K562 (cell line): Measurements from ENCODE around the gene ELMOD1. TPM values are rescaled to one million over a fixed set of nuclear protein-coding genes. Genes with fewer than 3 reads are reported as not detected.

ENCODE experiments used
- ATAC-seq: fragments of 200-7000 bp; cut with Tn5 transposase; 3 replicates; pipeline ENCODE4 v1.9.1; 2020; ENCODE audit warnings: moderate library complexity
- BruUV-seq: library from RNA; stranded (reverse); fragments of 400-500 nt; replicated peaks from 2 replicates; lab custom pipeline; 2021; lab: Mats Ljungman, UMichigan
- CTCF ChIA-PET: fragments of 300-600 bp; formaldehyde crosslinking; extraction: SDS; loops from one replicate; lab custom pipeline; 2021; ENCODE audit warnings: low intra/inter-chr PET ratio; lab: Yijun Ruan, JAX
- POLR2A ChIA-PET: fragments of 300-600, 350-650 bp; sonication (Branson Sonifier 250); formaldehyde crosslinking; extraction: SDS; loops from one replicate; lab custom pipeline; 2021; ENCODE audit warnings: antibody characterized with exemption, inconsistent platforms; lab: Yijun Ruan, JAX
- DNase-seq, 4 experiments: peaks; one replicate each; pipeline versions ENCODE4 v3.0.0 to v3.0.0-alpha.2; 2011 to 2018; ENCODE audit warnings: low spot score in 3 of 4, mixed read lengths in 3 of 4; ENCODE audit errors: extremely low read depth in 1 of 4
- FAIRE-seq: peaks from 2 replicates; lab custom pipeline; 2011; peaks lifted over from hg19 to GRCh38; lab: Jason Lieb, UNC
- H2AFZ ChIP-seq: 2 replicates; pipeline ENCODE4 v1.6.0; 2011; ENCODE audit warnings: low read depth, low read length, control low read depth, inconsistent platforms
- H3K27ac ChIP-seq: fragments of 200-600 bp; 3 replicates; pipeline ENCODE4 v1.8.0; 2011; ENCODE audit warnings: low read depth, mild to moderate bottlenecking, control low read depth, inconsistent platforms, low read length, moderate library complexity, mixed read lengths; ENCODE audit errors: extremely low read depth
- H3K27me3 ChIP-seq, 2 experiments: fragments of 300-600 bp in 1 of 2; 2 replicates in 1 of 2; 3 replicates in 1 of 2; pipeline versions ENCODE4 v1.6.0 to v1.8.0; 2011; ENCODE audit warnings: inconsistent platforms in 2 of 2, low read length in 2 of 2, mild to moderate bottlenecking in 1 of 2, mixed read lengths in 1 of 2, moderate library complexity in 1 of 2; ENCODE audit not compliant: control insufficient read depth in 2 of 2, insufficient read depth in 2 of 2
- H3K36me3 ChIP-seq: fragments of 300-600 bp; 3 replicates; pipeline ENCODE4 v1.8.0; 2011; ENCODE audit warnings: mild to moderate bottlenecking, low read length, inconsistent platforms; ENCODE audit not compliant: control insufficient read depth, insufficient read depth
- H3K4me1 ChIP-seq, 2 experiments: fragments of 200-600 bp in 1 of 2; replicated peaks in 1 of 2; 2 replicates in 1 of 2; 3 replicates in 1 of 2; pipeline versions ENCODE4 v1.5.1 to v1.8.0; 2011; ENCODE audit warnings: inconsistent platforms in 2 of 2, low read length in 2 of 2, mild to moderate bottlenecking in 1 of 2, mixed read lengths in 1 of 2, moderate library complexity in 1 of 2; ENCODE audit not compliant: control insufficient read depth in 2 of 2, insufficient read depth in 2 of 2
- H3K4me2 ChIP-seq: 2 replicates; pipeline ENCODE4 v1.6.1; 2011; ENCODE audit warnings: low read length, control low read depth, inconsistent platforms, mixed read lengths; ENCODE audit not compliant: insufficient read depth
- H3K4me3 ChIP-seq: fragments of 200-600 bp; sonication (generic), shearing (Covaris generic); 2 replicates; pipeline ENCODE4 v1.5.1; 2016; ENCODE audit warnings: control low read depth, inconsistent platforms
- H3K79me2 ChIP-seq: fragments of 200-600 bp; 3 replicates; pipeline ENCODE4 v1.8.0; 2011; ENCODE audit warnings: low read length, inconsistent platforms; ENCODE audit not compliant: control insufficient read depth, insufficient read depth
- H3K9ac ChIP-seq, 2 experiments: 2 replicates each; pipeline versions ENCODE4 v1.6.0 to v1.6.1; 2011; ENCODE audit warnings: low read depth in 2 of 2, low read length in 2 of 2, control low read depth in 1 of 2, inconsistent platforms in 1 of 2, mild to moderate bottlenecking in 1 of 2, mixed read lengths in 1 of 2; ENCODE audit not compliant: insufficient read depth in 1 of 2
- H3K9me1 ChIP-seq: one replicate; pipeline ENCODE4 v1.6.0; 2011; ENCODE audit warnings: inconsistent platforms, mild to moderate bottlenecking, low read length, moderate library complexity; ENCODE audit not compliant: control insufficient read depth, insufficient read depth
- H3K9me3 ChIP-seq: replicated peaks from 2 replicates; pipeline ENCODE4 v1.5.1; 2011; ENCODE audit warnings: low read depth, low read length, inconsistent platforms; ENCODE audit not compliant: control insufficient read depth, insufficient read depth
- H4K20me1 ChIP-seq: replicated peaks from 2 replicates; pipeline ENCODE4 v1.6.1; 2011; ENCODE audit warnings: low read length, inconsistent platforms, mixed read lengths; ENCODE audit not compliant: control insufficient read depth, insufficient read depth
- EP300 ChIP-seq: IDR thresholded peaks from 2 replicates; pipeline ENCODE4 v1.6.1; 2012; ENCODE audit warnings: low read length, improper control_type of control experiment
- ESRRB ChIP-seq: fragments of 250-450 bp; sonication (Bioruptor Pico); IDR thresholded peaks from 2 replicates; pipeline ENCODE4 v1.5.0; 2020; ENCODE audit warnings: mild to moderate bottlenecking, moderate library complexity, borderline replicate concordance
- LCOR ChIP-seq: sonication (generic); formaldehyde crosslinking; IDR thresholded peaks from 2 replicates; pipeline ENCODE4 v1.8.0; 2022; ENCODE audit warnings: mild to moderate bottlenecking, missing genetic modification reagents
- MAZ ChIP-seq, 2 experiments: fragments of 450-650 bp in 1 of 2; sonication (generic) in 1 of 2; formaldehyde crosslinking; IDR thresholded peaks in 1 of 2; conservative IDR thresholded peaks in 1 of 2; 2 replicates each; pipeline versions ENCODE4 v1.4.0 to v1.5.0; 2020; ENCODE audit warnings: mild to moderate bottlenecking in 1 of 2, missing genetic modification reagents in 1 of 2
- PHB ChIP-seq: fragments of 250-450 bp; sonication (Bioruptor Pico); IDR thresholded peaks from 2 replicates; pipeline ENCODE4 v1.5.0; 2021
- ZNF695 ChIP-seq: fragments of 450-650 bp; formaldehyde crosslinking; IDR thresholded peaks from 2 replicates; pipeline ENCODE4 v1.4.0; 2020; ENCODE audit warnings: mild to moderate bottlenecking, moderate library complexity
- WGBS: fragments of 100-300 bp; shearing (Covaris generic); methylation state at CpG from one replicate; pipeline ENCODE4 v1.1.6; 2016; ENCODE audit warnings: low coverage, mixed read lengths; ENCODE audit not compliant: insufficient coverage; ENCODE audit errors: missing lambda C conversion rate; 5-methylcytosine and 5-hydroxymethylcytosine counted together
- in situ Hi-C: fragments of 300-500 bp; cut with MboI; formaldehyde crosslinking; loops from 4 replicates; pipeline ENCODE4 v1.15.0; 2018; ENCODE audit warnings: inconsistent platforms, mixed read lengths
- intact Hi-C: fragments of 100-400 bp; cut with micrococcal nuclease; formaldehyde crosslinking; loops from 2 replicates; pipeline ENCODE4 v1.14.2; 2022
- polyA plus RNA-seq, 8 experiments: library from polyadenylated mRNA; depleted of rRNA in 4 of 8; stranded (reverse) in 5 of 8; unstranded in 3 of 8; fragments of >200 nt; fragmentation: Nextera tagmentation in 2 of 8; fragmentation: Illumina TruSeq in 1 of 8; extraction: Ambion mirVana in 2 of 8; extraction: Trizol in 1 of 8; gene quantifications; 2 replicates each; pipeline versions ENCODE4 v1.2.1 to v1.2.3, GENCODE V29; 2011 to 2014; ENCODE audit warnings: inconsistent platforms in 1 of 8, missing spikeins in 1 of 8
- total RNA-seq, 7 experiments: library from RNA; depleted of rRNA in 6 of 7; stranded (reverse); fragments of >200 nt in 6 of 7; fragmentation: Illumina TruSeq in 2 of 7; extraction: Trizol in 2 of 7; gene quantifications; 2 replicates each; pipeline versions ENCODE4 v1.2.1 to v1.2.3, GENCODE V29; 2011 to 2021; ENCODE audit warnings: low replicate concordance in 1 of 7

Gene ELMOD1
- total and polyA plus RNA-seq, 9 of the 15 experiments (the other 6 are each of a cell fraction or from before 2014, with no cell fraction given), result not detected

GRCh38 chr11:107666911-107667613, 76.1 kb downstream of the ELMOD1 start:
- TF ChIP-seq LCOR (CRISPR knock-in tag) (no peak), PHB (no peak), ZNF695 (CRISPR knock-in tag) (no peak), MAZ (CRISPR knock-in tag; conservative IDR thresholded peaks at IDR 0.05 in 1 of 2, IDR thresholded peaks at IDR 0.05 in 1 of 2) (no peak), EP300 (no peak), ESRRB (CRISPR knock-in tag) (no peak)
- TF ChIP-seq, all 486 proteins: peak for 0
- H3K27ac ChIP-seq, result no peak overlapping the region
- no TSS peak for BruUV-seq
- DNase-seq (no peak), FAIRE-seq (no peak), ATAC-seq (no peak)
- H2AFZ ChIP-seq, result no peak overlapping the region
- WGBS, result 3% methylated on average over 8 of the region's 8 CpGs
- no peaks in the 10 kb centered on the region for H3K9me3 ChIP-seq
- H3K4me2 ChIP-seq, result no peak overlapping the region
- no peaks in the 10 kb centered on the region for H3K36me3 ChIP-seq
- peaks cover 26 to 34% of the 10 kb centered on the region in 2 experiments for H3K27me3 ChIP-seq
- intact Hi-C loops (no loop called here), in situ Hi-C loops (no loop called here)
- ChIA-PET POLR2A (no interaction called here), CTCF (no interaction called here)
- H3K79me2 ChIP-seq, result no peaks in the 10 kb centered on the region
- no peaks in the 10 kb centered on the region for H3K9me1 ChIP-seq
- no peaks in the 10 kb centered on the region for H4K20me1 ChIP-seq
- no peaks in the 10 kb centered on the region for H3K4me1 ChIP-seq
- H3K4me3 ChIP-seq, result no peak overlapping the region
- H3K9ac ChIP-seq, result no peak overlapping the region
